HCT116 (cell line): Measurements from ENCODE around the gene AP4M1. TPM values are rescaled to one million over a fixed set of nuclear protein-coding genes. Genes with fewer than 3 reads are reported as not detected.

Experiments
- ATAC-seq: fragments of 200-7000 bp; cut with Tn5 transposase; 2 replicates; pipeline ENCODE4 v1.9.1; 2020; ENCODE audit warnings: mild to moderate bottlenecking, moderate library complexity
- BruUV-seq: library from RNA; stranded (reverse); fragments of 400-500 nt; replicated peaks from 2 replicates; lab custom pipeline; 2021; lab: Mats Ljungman, UMichigan
- CTCF ChIA-PET: fragments of 300-600 bp; sonication (Branson Sonifier 250); formaldehyde crosslinking; loops from one replicate; lab custom pipeline; 2021; ENCODE audit warnings: antibody characterized with exemption; lab: Charles Lee
- POLR2A ChIA-PET: fragments of 300-600, 350-600 bp; sonication (Branson Sonifier 250); formaldehyde crosslinking; loops from one replicate; lab custom pipeline; 2021; ENCODE audit warnings: antibody characterized with exemption; lab: Charles Lee
- RAD21 ChIA-PET, 2 experiments: fragments of 300-600 bp; sonication (Branson Sonifier 250); formaldehyde crosslinking; loops; one replicate each; lab custom pipeline; 2023; ENCODE audit warnings: low total read pairs in 2 of 2; ENCODE audit not compliant: uncharacterized antibody in 2 of 2, unreplicated experiment in 2 of 2, low non-redundant PET in 1 of 2; lab: Charles Lee
- DNase-seq: peaks from one replicate; pipeline ENCODE4 v3.0.0-alpha.2; 2010; ENCODE audit warnings: low read depth, low spot score
- H2AFZ ChIP-seq: fragments of 200-600 bp; shearing (Covaris generic), sonication (generic); 2 replicates; pipeline ENCODE4 v1.6.1; 2017; ENCODE audit warnings: low read depth, mixed run types, mixed read lengths, antibody characterized with exemption, low read length; ENCODE audit not compliant: poor library complexity, severe bottlenecking
- H3K27ac ChIP-seq: 2 replicates; pipeline ENCODE4 v1.5.1; 2012; ENCODE audit warnings: low read depth, low read length
- H3K27me3 ChIP-seq: fragments of 200-600 bp; sonication (generic); 2 replicates; pipeline ENCODE4 v1.6.1; 2016; ENCODE audit warnings: mixed run types, low read length, mixed read lengths; ENCODE audit not compliant: insufficient read depth
- H3K36me3 ChIP-seq, 2 experiments: fragments of 200-500 bp in 1 of 2; fragments of 200-600 bp in 1 of 2; sonication (Bioruptor generic) in 1 of 2; sonication (generic) in 1 of 2; 2 replicates each; pipeline versions ENCODE4 v1.5.1 to v1.6.1; 2014 to 2016; ENCODE audit warnings: low read length in 2 of 2, inconsistent platforms in 1 of 2, mixed read lengths in 1 of 2, mixed run types in 1 of 2; ENCODE audit not compliant: insufficient read depth in 2 of 2, control insufficient read depth in 1 of 2
- H3K4me1 ChIP-seq, 2 experiments: fragments of 200-600 bp in 1 of 2; sonication (generic) in 1 of 2; 2 replicates each; pipeline versions ENCODE4 v1.5.1 to v1.6.1; 2012 to 2017; ENCODE audit warnings: low read length in 2 of 2, inconsistent platforms in 1 of 2, mild to moderate bottlenecking in 1 of 2, mixed read lengths in 1 of 2, mixed run types in 1 of 2, moderate library complexity in 1 of 2; ENCODE audit not compliant: insufficient read depth in 2 of 2, control insufficient read depth in 1 of 2
- H3K4me2 ChIP-seq: fragments of 200-600 bp; sonication (generic); 2 replicates; pipeline ENCODE4 v1.6.1; 2017; ENCODE audit warnings: mixed run types, low read length, mixed read lengths
- H3K4me3 ChIP-seq, 2 experiments: fragments of 200-600 bp in 1 of 2; sonication (generic) in 1 of 2; replicated peaks in 1 of 2; 2 replicates each; pipeline ENCODE4 v1.5.1; 2011 to 2016; ENCODE audit warnings: low read length in 2 of 2, control low read depth in 1 of 2, low read depth in 1 of 2, mild to moderate bottlenecking in 1 of 2, mixed read lengths in 1 of 2, mixed run types in 1 of 2
- H3K79me2 ChIP-seq: fragments of 200-600 bp; sonication (generic); 2 replicates; pipeline ENCODE4 v1.6.1; 2017; ENCODE audit warnings: mild to moderate bottlenecking, mixed run types, low read length, moderate library complexity, mixed read lengths; ENCODE audit not compliant: insufficient read depth
- H3K9ac ChIP-seq: fragments of 200-600 bp; sonication (generic); 2 replicates; pipeline ENCODE4 v1.6.1; 2016; ENCODE audit warnings: low read length, mixed read lengths
- H3K9me2 ChIP-seq: fragments of 200-600 bp; sonication (generic), shearing (Covaris generic); 2 replicates; pipeline ENCODE4 v1.6.1; 2017; ENCODE audit warnings: mixed run types, mild to moderate bottlenecking, moderate library complexity; ENCODE audit not compliant: insufficient read depth
- H3K9me3 ChIP-seq, 2 experiments: fragments of 200-500 bp in 1 of 2; fragments of 200-600 bp in 1 of 2; sonication (Bioruptor generic) in 1 of 2; sonication (generic) in 1 of 2; 2 replicates each; pipeline ENCODE4 v1.6.1; 2014 to 2017; ENCODE audit warnings: low read length in 2 of 2, mixed read lengths in 2 of 2, inconsistent platforms in 1 of 2, low read depth in 1 of 2, mild to moderate bottlenecking in 1 of 2, mixed run types in 1 of 2, moderate library complexity in 1 of 2; ENCODE audit not compliant: control insufficient read depth in 1 of 2, insufficient read depth in 1 of 2
- H4K20me1 ChIP-seq: fragments of 200-600 bp; sonication (generic), shearing (Covaris generic); 2 replicates; pipeline ENCODE4 v1.6.1; 2017; ENCODE audit warnings: mixed run types, mild to moderate bottlenecking, moderate library complexity; ENCODE audit not compliant: insufficient read depth
- CTCF ChIP-seq, 3 experiments: fragments of 200-600 bp in 1 of 3; sonication (generic) in 1 of 3; IDR thresholded peaks in 2 of 3; conservative IDR thresholded peaks in 1 of 3; 2 replicates each; pipeline ENCODE4 v1.5.1; 2012 to 2017; ENCODE audit warnings: low read depth in 2 of 3, low read length in 2 of 3, antibody characterized with exemption in 1 of 3, borderline replicate concordance in 1 of 3, control low read depth in 1 of 3, mild to moderate bottlenecking in 1 of 3, mixed read lengths in 1 of 3, mixed run types in 1 of 3, moderate library complexity in 1 of 3; ENCODE audit not compliant: insufficient read depth in 1 of 3
- EGR1 ChIP-seq: IDR thresholded peaks from 2 replicates; pipeline ENCODE4 v1.6.1; 2012; ENCODE audit warnings: low read depth
- ELF1 ChIP-seq: IDR thresholded peaks from 2 replicates; pipeline ENCODE4 v1.6.1; 2012; ENCODE audit warnings: low read depth, borderline replicate concordance
- EZH2 ChIP-seq: fragments of 200-600 bp; sonication (generic); IDR thresholded peaks from 2 replicates; pipeline ENCODE4 v1.6.1; 2017; ENCODE audit warnings: antibody characterized with exemption, mixed run types
- EZH2phosphoT487 ChIP-seq: fragments of 200-600 bp; IDR thresholded peaks from 2 replicates; pipeline ENCODE4 v1.6.1; 2018; ENCODE audit warnings: antibody characterized with exemption, borderline replicate concordance
- FOSL1 ChIP-seq: IDR thresholded peaks from 2 replicates; pipeline ENCODE4 v1.6.1; 2012; ENCODE audit warnings: low read depth
- JUND ChIP-seq: IDR thresholded peaks from 2 replicates; pipeline ENCODE4 v1.6.1; 2012
- MAX ChIP-seq: IDR thresholded peaks from 2 replicates; pipeline ENCODE4 v1.6.1; 2012
- POLR2A ChIP-seq: IDR thresholded peaks from 2 replicates; pipeline ENCODE4 v1.7.0; 2011; ENCODE audit warnings: borderline replicate concordance; ENCODE audit not compliant: insufficient read depth, insufficient read length; ENCODE audit errors: extremely low read depth
- POLR2AphosphoS5 ChIP-seq: IDR thresholded peaks from 2 replicates; pipeline ENCODE4 v1.6.1; 2011; ENCODE audit warnings: mild to moderate bottlenecking, low read depth, low read length, moderate library complexity
- RAD21 ChIP-seq: IDR thresholded peaks from 2 replicates; pipeline ENCODE4 v1.6.1; 2012; ENCODE audit warnings: low read depth, mild to moderate bottlenecking
- SIN3A ChIP-seq: IDR thresholded peaks from 2 replicates; pipeline ENCODE4 v1.6.1; 2012; ENCODE audit warnings: low read depth
- SP1 ChIP-seq: IDR thresholded peaks from 2 replicates; pipeline ENCODE4 v1.6.1; 2012; ENCODE audit warnings: low read depth
- TCF7L2 ChIP-seq: IDR thresholded peaks from 2 replicates; pipeline ENCODE4 v1.7.0; 2011; ENCODE audit warnings: borderline replicate concordance, inconsistent platforms; ENCODE audit not compliant: insufficient read depth, insufficient read length; ENCODE audit errors: extremely low read depth
- YY1 ChIP-seq: IDR thresholded peaks from 2 replicates; pipeline ENCODE4 v1.6.1; 2011; ENCODE audit warnings: low read length, low read depth, moderate library complexity, mild to moderate bottlenecking; ENCODE audit not compliant: insufficient replicate concordance; ENCODE audit errors: extremely low read depth
- ZFX ChIP-seq: fragments of 450-650 bp; IDR thresholded peaks from 2 replicates; pipeline ENCODE4 v1.6.1; 2017
- ZNF274 ChIP-seq: fragments of 200-500 bp; sonication (Bioruptor generic); IDR thresholded peaks from 2 replicates; pipeline ENCODE4 v1.6.1; 2014; ENCODE audit warnings: mild to moderate bottlenecking, low read depth, low read length, inconsistent platforms
- intact Hi-C: fragments of 100-400 bp; cut with micrococcal nuclease; formaldehyde crosslinking; loops from 2 replicates; pipeline ENCODE4 v1.10.0; 2022
- total RNA-seq: library from RNA; stranded (reverse); gene quantifications from one replicate; pipeline ENCODE4 v1.2.1, GENCODE V29; 2021; ENCODE audit not compliant: unreplicated experiment
- TF ChIP-seq, protein P1 (sequence below): IDR thresholded peaks from 2 replicates; pipeline ENCODE4 v1.6.1; 2012
- TF ChIP-seq, protein P2 (sequence below): IDR thresholded peaks from 2 replicates; pipeline ENCODE4 v1.6.1; 2011; ENCODE audit warnings: mild to moderate bottlenecking, low read length, moderate library complexity; ENCODE audit not compliant: insufficient replicate concordance; ENCODE audit errors: extremely low read depth

AP4M1 gene
- total RNA-seq, 1 experiment from 2014 or later = 20.0 TPM

DNA sequence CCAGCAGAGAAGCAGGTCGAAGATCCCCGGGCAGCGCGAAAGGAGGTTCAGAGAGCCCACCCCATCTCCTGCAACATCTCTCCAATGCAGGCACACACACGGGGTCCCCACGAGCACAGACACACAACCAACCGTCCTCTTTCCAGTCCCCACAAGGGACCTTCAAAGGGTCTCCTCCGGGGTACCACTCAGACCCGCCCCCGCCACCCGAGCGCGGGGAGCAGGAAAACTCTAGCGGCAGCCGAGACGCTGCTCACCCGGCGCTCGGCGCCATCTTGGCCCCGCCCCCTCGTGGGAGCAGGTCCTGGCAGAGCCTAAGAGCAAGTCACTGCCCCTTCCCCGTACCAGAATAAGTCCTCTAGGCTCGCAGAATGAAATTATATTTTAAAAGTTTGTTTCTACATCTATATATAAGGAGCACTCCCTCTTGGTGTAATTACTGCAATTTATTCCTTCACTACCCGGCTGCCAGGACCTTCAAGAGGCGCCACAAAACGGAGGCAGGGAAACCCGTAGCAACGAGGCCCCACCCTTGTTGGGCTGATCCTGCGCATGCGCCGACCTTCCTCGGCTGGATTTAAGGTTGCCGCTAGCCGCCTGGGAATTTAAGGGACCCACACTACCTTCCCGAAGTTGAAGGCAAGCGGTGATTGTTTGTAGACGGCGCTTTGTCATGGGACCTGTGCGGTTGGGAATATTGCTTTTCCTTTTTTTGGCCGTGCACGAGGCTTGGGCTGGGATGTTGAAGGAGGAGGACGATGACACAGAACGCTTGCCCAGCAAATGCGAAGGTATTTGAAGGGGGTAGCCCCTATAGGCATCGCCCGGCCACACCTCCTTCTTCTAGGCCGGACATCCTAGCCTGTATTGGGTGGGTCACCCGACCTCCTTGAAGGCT is 17.9 kb downstream of the AP4M1 start, which contains the start of the genes CNPY4 and TAF6:
CNPY4 (plus strand) TSS at position 563 of the 898 bp plus-strand sequence; CDS start at position 674, 111 bp downstream.
TAF6 (minus strand) TSS at position 287 of the 898 bp plus-strand sequence. CDS start 5,149 bp downstream, outside the sequence.
- no peaks in the 10 kb centered on the region for H4K20me1 ChIP-seq
- ATAC-seq = peak; percentile 83
- H3K9me2 ChIP-seq = no peaks in the 10 kb centered on the region
- intact Hi-C loops = no loop called here
- peak within 1 kb of the TSS; percentile 59 for H2AFZ ChIP-seq
- no peaks in the 10 kb centered on the region for H3K36me3 ChIP-seq
- DNase-seq = peak; percentile 94
- H3K27me3 ChIP-seq = no peaks in the 10 kb centered on the region
- H3K4me3 ChIP-seq = peak within 1 kb of the TSS; percentile 90 to 99
- peak within 1 kb of the TSS; percentile 87 for H3K9ac ChIP-seq
- H3K27ac ChIP-seq = peak within 1 kb of the TSS; percentile 50
- peak within 1 kb of the TSS; percentile 91 for H3K4me2 ChIP-seq
- H3K9me3 ChIP-seq = no peaks in the 10 kb centered on the region
- ChIA-PET CTCF (no interaction called here), RAD21 (no interaction called here), POLR2A (no interaction called here)
- H3K4me1 ChIP-seq = peaks cover 8 to 20% of the 10 kb centered on the region in 2 experiments
- TSS peak; percentile 66 for BruUV-seq
- H3K79me2 ChIP-seq = peaks cover 11% of the 10 kb centered on the region
- TF ChIP-seq SIN3A = no peak
- no peak for TF ChIP-seq FOSL1
- TF ChIP-seq, protein P1, sequence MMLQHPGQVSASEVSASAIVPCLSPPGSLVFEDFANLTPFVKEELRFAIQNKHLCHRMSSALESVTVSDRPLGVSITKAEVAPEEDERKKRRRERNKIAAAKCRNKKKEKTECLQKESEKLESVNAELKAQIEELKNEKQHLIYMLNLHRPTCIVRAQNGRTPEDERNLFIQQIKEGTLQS = no peak
- peak; percentile 57 for TF ChIP-seq POLR2A
- no peak for TF ChIP-seq JUND
- TF ChIP-seq, protein P2, sequence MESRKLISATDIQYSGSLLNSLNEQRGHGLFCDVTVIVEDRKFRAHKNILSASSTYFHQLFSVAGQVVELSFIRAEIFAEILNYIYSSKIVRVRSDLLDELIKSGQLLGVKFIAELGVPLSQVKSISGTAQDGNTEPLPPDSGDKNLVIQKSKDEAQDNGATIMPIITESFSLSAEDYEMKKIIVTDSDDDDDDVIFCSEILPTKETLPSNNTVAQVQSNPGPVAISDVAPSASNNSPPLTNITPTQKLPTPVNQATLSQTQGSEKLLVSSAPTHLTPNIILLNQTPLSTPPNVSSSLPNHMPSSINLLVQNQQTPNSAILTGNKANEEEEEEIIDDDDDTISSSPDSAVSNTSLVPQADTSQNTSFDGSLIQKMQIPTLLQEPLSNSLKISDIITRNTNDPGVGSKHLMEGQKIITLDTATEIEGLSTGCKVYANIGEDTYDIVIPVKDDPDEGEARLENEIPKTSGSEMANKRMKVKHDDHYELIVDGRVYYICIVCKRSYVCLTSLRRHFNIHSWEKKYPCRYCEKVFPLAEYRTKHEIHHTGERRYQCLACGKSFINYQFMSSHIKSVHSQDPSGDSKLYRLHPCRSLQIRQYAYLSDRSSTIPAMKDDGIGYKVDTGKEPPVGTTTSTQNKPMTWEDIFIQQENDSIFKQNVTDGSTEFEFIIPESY = no peak
- TF ChIP-seq ELF1 = no peak
- TF ChIP-seq TCF7L2 = peak; percentile 70
- no peak for TF ChIP-seq SP1
- no peak for TF ChIP-seq EZH2
- TF ChIP-seq POLR2AphosphoS5 = peak; percentile 88
- no peak for TF ChIP-seq RAD21
- TF ChIP-seq MAX = no peak
- no peak for TF ChIP-seq EGR1
- no peak for TF ChIP-seq CTCF (IDR thresholded peaks at IDR 0.05 in 2 of 3, conservative IDR thresholded peaks at IDR 0.05 in 1 of 3; ENCODE audit: borderline replicate concordance in 1 of 3, insufficient read depth in 1 of 3, low read depth in 2 of 3, low read length in 2 of 3)
- no peak for TF ChIP-seq ZFX
- no peak for TF ChIP-seq ZNF274
- TF ChIP-seq YY1 = peak; percentile 99
- TF ChIP-seq EZH2phosphoT487 = no peak
